Motor neuron (in vitro differentiated cells): Measurements from ENCODE around the gene MRRF. TPM values are rescaled to one million over a fixed set of nuclear protein-coding genes. Genes with fewer than 3 reads are reported as not detected.

Source experiments
- ATAC-seq, 8 experiments: fragments of 200-7000 bp; cut with Tn5 transposase; replicated peaks in 6 of 8; 2 replicates each; pipeline ENCODE4 v1.8.0; 2021; ENCODE audit warnings: mild to moderate bottlenecking in 8 of 8, moderate library complexity in 8 of 8
- H3K27ac ChIP-seq, 2 donors: fragments of 250-450 bp; sonication (Bioruptor Pico); 2 replicates each; pipeline ENCODE4 v1.9.0; 2021; ENCODE audit warnings: antibody characterized with exemption in 2 of 2, mild to moderate bottlenecking in 2 of 2, moderate library complexity in 1 of 2
- H3K4me1 ChIP-seq, 2 donors: fragments of 250-450 bp; sonication (Bioruptor Pico); replicated peaks in 1 of 2; 2 replicates each; pipeline ENCODE4 v1.6.1; 2021; ENCODE audit warnings: antibody characterized with exemption in 2 of 2, mild to moderate bottlenecking in 2 of 2, moderate library complexity in 1 of 2
- H3K4me3 ChIP-seq, 5 donors: fragments of 250-450 bp; sonication (Bioruptor Pico); 2 replicates each; pipeline ENCODE4 v1.9.0; 2021; ENCODE audit warnings: antibody characterized with exemption in 5 of 5, mild to moderate bottlenecking in 5 of 5, moderate library complexity in 4 of 5
- WGBS, 10 experiments: fragments of 450-650 bp; shearing (Covaris generic); methylation state at CpG; one replicate each; pipeline ENCODE4 v1.0.0; 2022; 5-methylcytosine and 5-hydroxymethylcytosine counted together
- in situ Hi-C, 9 experiments: fragments of 400-800 bp; cut with MboI; loops; one replicate each; pipeline ENCODE4 v1.15.0; 2021; ENCODE audit warnings: low sequenced_read_pairs in 9 of 9, low pct_unique_long_range_greater_than_20kb in 2 of 9; ENCODE audit not compliant: unreplicated experiment in 9 of 9
- total RNA-seq, 8 experiments: library from RNA; unstranded; fragments of 300-600 nt; gene quantifications; 2 replicates each; pipeline versions ENCODE4 v1.2.3 to v1.2.4, GENCODE V29; 2022

Gene MRRF
- total RNA-seq, 8 experiments from 2014 or later, result 23.1 to 81.6 (median 31.1) TPM

- ATAC-seq, result peak in 3 of 8 experiments; percentile 30 to 55 (median 39)
- in situ Hi-C loops, result no loop called here
Observed at GRCh38 chr9:122332083-122332482, 67.4 kb downstream of the MRRF start.

GRCh38 chr9:122332644-122333043 lies 68.0 kb downstream of the MRRF start:
- peaks cover 6 to 9% of the 10 kb centered on the region in 2 donors for H3K4me1 ChIP-seq
- no peak overlapping the region for H3K4me3 ChIP-seq
- in situ Hi-C loops, result no loop called here
- H3K27ac ChIP-seq, result no peak overlapping the region
- ATAC-seq, result peak in 3 of 8 experiments; percentile 33 to 60 (median 58)
- WGBS, 10 experiments, result 20 to 60% (median 48%) methylated on average over 1 to 6 of the region's 7 CpGs

More at GRCh38 chr9:122332083-122332482, 67.4 kb downstream of the MRRF start:
- Histone ChIP-seq H3K27ac (no peak overlapping the region), H3K4me3 (no peak overlapping the region), H3K4me1 (peaks cover under 1 to 3% of the 10 kb centered on the region in 2 donors)
- 24 to 100% (median 50%) methylated on average over 1 to 5 of the region's 6 CpGs; no CpG with 5 or more reads in 3 of the 10 experiments for WGBS, 10 experiments

DNA sequence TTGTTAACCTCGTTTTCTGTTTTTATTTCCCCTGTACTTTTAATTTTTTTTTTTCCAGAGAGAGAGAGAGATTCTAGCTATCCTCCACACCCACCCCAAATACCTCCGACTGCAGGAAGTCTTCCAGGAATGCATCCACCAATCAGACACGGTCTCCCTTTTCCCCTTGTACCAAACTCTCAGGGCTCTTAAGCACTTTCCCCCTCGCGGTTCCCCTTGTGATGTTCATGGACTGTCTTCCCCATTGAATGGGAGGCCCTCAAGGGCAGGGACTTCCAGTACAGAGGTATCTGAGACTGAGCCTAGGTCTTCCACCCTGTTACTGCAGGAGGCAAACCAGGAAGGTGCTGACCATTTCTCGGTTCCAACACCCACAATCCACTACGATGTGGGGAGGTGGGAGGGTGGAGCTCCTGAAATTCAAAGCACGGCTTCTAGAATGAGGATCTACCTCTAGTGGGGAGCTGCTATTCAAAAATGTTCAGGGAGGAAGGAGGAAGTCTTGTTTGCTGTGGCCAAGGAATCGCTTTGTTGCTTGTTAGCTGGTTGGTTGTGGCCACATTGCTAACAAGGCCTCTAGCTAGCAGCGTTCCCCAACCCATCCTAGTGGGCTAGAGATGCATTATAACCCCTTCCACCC lies 68.6 kb downstream of the MRRF start:
- WGBS, 10 experiments, result 39 to 71% (median 65%) methylated on average over 2 to 8 of the region's 10 CpGs; no CpG with 5 or more reads in 2 of the 10 experiments
- peak in 3 of 8 experiments; percentile 11 to 42 (median 20) for ATAC-seq
- Histone ChIP-seq H3K4me3 (no peak overlapping the region), H3K4me1 (peaks cover 6 to 9% of the 10 kb centered on the region in 2 donors), H3K27ac (no peak overlapping the region)
- in situ Hi-C loops, result no loop called here

GRCh38 chr9:122334916-122335315 lies 70.2 kb downstream of the MRRF start:
- Histone ChIP-seq H3K4me1 (peaks cover 6 to 9% of the 10 kb centered on the region in 2 donors), H3K4me3 (no peak overlapping the region), H3K27ac (no peak overlapping the region)
- in situ Hi-C loops, result no loop called here
- no peak for ATAC-seq
- 59 to 100% (median 73%) methylated on average over 1 to 2 of the region's 4 CpGs; no CpG with 5 or more reads in 2 of the 10 experiments for WGBS, 10 experiments

DNA sequence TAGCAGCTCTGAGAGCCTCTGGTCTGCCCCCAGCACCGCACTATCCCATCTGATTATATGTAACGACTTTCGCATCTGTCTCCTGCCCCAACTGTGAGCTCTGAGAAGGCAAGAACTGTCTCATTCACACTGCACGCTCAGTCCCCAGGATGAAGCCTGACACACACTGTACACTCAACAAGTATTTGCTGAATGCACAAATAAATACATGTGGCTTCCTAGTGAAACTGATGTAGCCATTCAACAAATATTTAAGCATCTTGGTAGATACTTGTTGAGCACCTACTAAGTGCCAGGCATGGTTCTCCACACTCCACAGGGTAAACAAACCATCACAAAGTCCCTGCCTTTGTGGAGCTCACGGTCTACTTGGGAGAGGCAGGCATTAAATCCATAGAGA lies 71.5 kb downstream of the MRRF start:
- in situ Hi-C loops, result no loop called here
- no peak for ATAC-seq
- Histone ChIP-seq H3K4me3 (no peak overlapping the region), H3K4me1 (peaks cover 6 to 9% of the 10 kb centered on the region in 2 donors), H3K27ac (no peak overlapping the region)
- 68 to 95% (median 75%) methylated on average over 1 to 4 of the region's 5 CpGs; no CpG with 5 or more reads in 3 of the 10 experiments for WGBS, 10 experiments

GRCh38 chr9:122336866-122337555 lies 72.3 kb downstream of the MRRF start:
- peak in 4 of 8 experiments; percentile 27 to 72 (median 62) for ATAC-seq
- no peak overlapping the region for H3K4me3 ChIP-seq
- in situ Hi-C loops, result no loop called here
- no peak overlapping the region for H3K27ac ChIP-seq
- whole genome bisulfite sequencing, 10 experiments, result 13 to 75% (median 26%) methylated on average over 2 to 14 of the region's 26 CpGs; no CpG with 5 or more reads in 3 of the 10 experiments
- peaks cover 6 to 9% of the 10 kb centered on the region in 2 donors for H3K4me1 ChIP-seq

GRCh38 chr9:122337556-122337929 lies 72.9 kb downstream of the MRRF start:
- Histone ChIP-seq H3K4me1 (peaks cover 6 to 9% of the 10 kb centered on the region in 2 donors), H3K4me3 (no peak overlapping the region)
- WGBS, 10 experiments, result 42 to 77% (median 50%) methylated on average over 1 to 3 of the region's 4 CpGs; no CpG with 5 or more reads in 3 of the 10 experiments

GRCh38 chr9:122338536-122338935 lies 73.9 kb downstream of the MRRF start:
- no peak for ATAC-seq
- 20 to 60% (median 40%) methylated on average over 1 to 2 of the region's 6 CpGs; no CpG with 5 or more reads in 7 of the 10 experiments for WGBS, 10 experiments
- Histone ChIP-seq H3K4me1 (peaks cover 6 to 9% of the 10 kb centered on the region in 2 donors), H3K27ac (no peak overlapping the region), H3K4me3 (no peak overlapping the region)
- in situ Hi-C loops, result no loop called here

More at GRCh38 chr9:122337556-122337929, 72.9 kb downstream of the MRRF start:
- in situ Hi-C loops, result no loop called here
- H3K27ac ChIP-seq, result no peak overlapping the region
- ATAC-seq, result peak in 4 of 8 experiments; percentile 6 to 26 (median 18)

DNA sequence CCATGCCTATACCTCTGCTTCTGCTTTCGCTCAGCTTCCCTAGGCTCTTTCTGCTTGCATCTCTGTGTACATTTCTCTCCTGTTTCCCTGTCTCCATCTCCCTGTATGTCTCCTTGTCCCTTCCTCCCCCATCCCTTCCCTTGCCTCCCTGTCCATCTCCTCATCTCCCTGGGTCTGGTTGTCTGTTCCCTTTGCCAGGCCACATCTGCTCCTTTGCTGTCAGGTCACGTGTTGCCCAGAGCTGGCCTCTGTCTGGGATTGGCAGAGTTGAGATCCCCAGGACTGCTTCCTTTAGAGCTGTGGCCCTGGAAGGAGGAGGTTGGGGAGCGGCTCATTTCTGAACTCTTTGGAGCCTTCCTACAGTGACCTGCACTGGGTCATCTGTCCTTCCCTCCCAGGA lies 74.3 kb downstream of the MRRF start:
- Histone ChIP-seq H3K27ac (no peak overlapping the region), H3K4me3 (no peak overlapping the region), H3K4me1 (peaks cover 6 to 9% of the 10 kb centered on the region in 2 donors)
- in situ Hi-C loops, result no loop called here
- ATAC-seq, result peak in 5 of 8 experiments; percentile 11 to 53 (median 36)
- 13 to 100% (median 100%) methylated on average over 1 to 2 of the region's 3 CpGs; no CpG with 5 or more reads in 6 of the 10 experiments for WGBS, 10 experiments

- ATAC-seq, result no peak
- H3K4me3 ChIP-seq, result no peak overlapping the region
- 54 to 100% (median 60%) methylated on average over 1 to 4 of the region's 5 CpGs; no CpG with 5 or more reads in 5 of the 10 experiments for whole genome bisulfite sequencing, 10 experiments
- H3K4me1 ChIP-seq, result peaks cover 6 to 9% of the 10 kb centered on the region in 2 donors
- in situ Hi-C loops, result no loop called here
- H3K27ac ChIP-seq, result no peak overlapping the region
Observed at GRCh38 chr9:122339579-122339978, 74.9 kb downstream of the MRRF start.

DNA sequence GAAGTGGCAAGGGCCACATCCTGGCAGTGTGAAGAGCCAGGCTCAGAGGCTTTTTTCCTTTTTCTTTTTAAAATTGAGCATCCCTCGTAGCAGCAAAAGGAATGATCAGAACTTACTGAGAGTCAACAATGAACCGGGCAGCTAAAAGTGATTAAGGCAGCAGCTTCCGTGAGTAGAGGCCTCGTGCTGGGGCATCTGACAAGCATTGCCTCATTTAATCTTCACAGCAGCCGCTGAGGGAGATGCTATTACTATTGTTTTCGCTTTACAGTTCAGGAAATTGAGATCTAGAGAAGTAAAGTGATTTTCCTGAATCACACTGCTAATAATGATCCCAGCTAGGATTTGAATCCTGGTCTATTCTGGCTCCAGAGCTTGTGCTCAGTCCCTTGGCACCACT lies 75.5 kb downstream of the MRRF start:
- ATAC-seq, result no peak
- 0 to 100% (median 65%) methylated on average over 1 to 6 of the region's 6 CpGs; no CpG with 5 or more reads in 2 of the 10 experiments for WGBS, 10 experiments
- in situ Hi-C loops, result loop anchor here in 6 of 9 experiments (10.0 kb wide), 1 partner anchor 215 kb away; no protein-coding TSS in a partner anchor
- Histone ChIP-seq H3K4me3 (no peak overlapping the region), H3K4me1 (peaks cover 6 to 9% of the 10 kb centered on the region in 2 donors), H3K27ac (no peak overlapping the region)

- in situ Hi-C loops, result loop anchor here in 6 of 9 experiments (10.0 kb wide), 1 partner anchor 218 kb away; no protein-coding TSS in a partner anchor
- H3K4me1 ChIP-seq, result peaks cover 1 to 2% of the 10 kb centered on the region in 2 donors
- H3K27ac ChIP-seq, result no peak overlapping the region
- H3K4me3 ChIP-seq, result no peak overlapping the region
- 20 to 100% (median 74%) methylated on average over 1 to 8 of the region's 15 CpGs; no CpG with 5 or more reads in 2 of the 10 experiments for WGBS, 10 experiments
- no peak for ATAC-seq
Observed at GRCh38 chr9:122342323-122343050, 77.8 kb downstream of the MRRF start.
